SU-DHL-6 (cell line): Measurements from ENCODE around the gene ABCA12.

Experiments used
- H2AFZ ChIP-seq: fragments of 200-600 bp; sonication (generic); 2 replicates; pipeline ENCODE4 v1.6.1; 2014; ENCODE audit warnings: low read depth, mild to moderate bottlenecking, moderate library complexity, mixed read lengths, antibody characterized with exemption, low read length; ENCODE audit not compliant: severe bottlenecking
- H3F3A ChIP-seq: fragments of 200-600 bp; shearing (Covaris generic); 2 replicates; pipeline ENCODE4 v1.6.0; 2016; ENCODE audit warnings: antibody characterized with exemption, mild to moderate bottlenecking; ENCODE audit not compliant: insufficient read depth
- H3K27ac ChIP-seq: fragments of 200-600 bp; sonication (generic); 2 replicates; pipeline ENCODE4 v1.5.1; 2016; ENCODE audit warnings: low read depth, mild to moderate bottlenecking, low read length, moderate library complexity, mixed read lengths
- H3K27me3 ChIP-seq: fragments of 200-600 bp; sonication (generic), shearing (Covaris generic); 2 replicates; pipeline ENCODE4 v1.6.0; 2014; ENCODE audit warnings: mild to moderate bottlenecking, low read length
- H3K36me3 ChIP-seq: fragments of 200-600 bp; sonication (generic); 2 replicates; pipeline ENCODE4 v1.6.1; 2014; ENCODE audit warnings: mild to moderate bottlenecking, low read length, mixed read lengths
- H3K4me2 ChIP-seq: fragments of 300-600, 200-600 bp; shearing (Covaris generic), sonication (generic); 2 replicates; pipeline ENCODE4 v1.6.0; 2014; ENCODE audit warnings: low read length, low read depth, mild to moderate bottlenecking; ENCODE audit not compliant: poor library complexity, severe bottlenecking
- H3K4me3 ChIP-seq: fragments of 200-600 bp; sonication (generic); 2 replicates; pipeline ENCODE4 v1.5.1; 2014; ENCODE audit warnings: antibody characterized with exemption, low read length, mild to moderate bottlenecking, mixed read lengths; ENCODE audit not compliant: insufficient read depth, poor library complexity, severe bottlenecking
- H3K79me2 ChIP-seq: fragments of 200-600 bp; sonication (generic); 2 replicates; pipeline ENCODE4 v1.6.1; 2014; ENCODE audit warnings: mild to moderate bottlenecking, low read length, moderate library complexity; ENCODE audit not compliant: insufficient read depth
- H3K9ac ChIP-seq: fragments of 200-600 bp; sonication (generic); 2 replicates; pipeline ENCODE4 v1.7.0; 2014; ENCODE audit warnings: mild to moderate bottlenecking, low read length
- H3K9me2 ChIP-seq: fragments of 200-600 bp; sonication (generic); replicated peaks from 2 replicates; pipeline ENCODE4 v1.6.1; 2014; ENCODE audit warnings: low read length; ENCODE audit not compliant: insufficient read depth
- H3K9me3 ChIP-seq: fragments of 200-600 bp; sonication (generic); 2 replicates; pipeline ENCODE4 v1.6.1; 2014; ENCODE audit warnings: low read length, mixed read lengths; ENCODE audit not compliant: insufficient read depth
- H4K20me1 ChIP-seq: fragments of 200-600 bp; sonication (generic); 2 replicates; pipeline ENCODE4 v1.6.1; 2014; ENCODE audit warnings: low read depth, mild to moderate bottlenecking, antibody characterized with exemption, low read length, moderate library complexity, mixed read lengths
- EZH2phosphoT487 ChIP-seq: fragments of 200-600 bp; sonication (generic), shearing (Covaris generic); conservative IDR thresholded peaks from 2 replicates; pipeline ENCODE4 v1.6.1; 2018; ENCODE audit warnings: mild to moderate bottlenecking, antibody characterized with exemption, low read length, moderate library complexity, mixed read lengths
- TF ChIP-seq, protein P1 (sequence below): fragments of 200-600 bp; sonication (generic); IDR thresholded peaks from one replicate; pipeline ENCODE4 v1.5.1; 2017; ENCODE audit warnings: antibody characterized with exemption, mild to moderate bottlenecking, low read length, moderate library complexity; ENCODE audit not compliant: insufficient read depth, poor library complexity, severe bottlenecking

Gene ABCA12

DNA sequence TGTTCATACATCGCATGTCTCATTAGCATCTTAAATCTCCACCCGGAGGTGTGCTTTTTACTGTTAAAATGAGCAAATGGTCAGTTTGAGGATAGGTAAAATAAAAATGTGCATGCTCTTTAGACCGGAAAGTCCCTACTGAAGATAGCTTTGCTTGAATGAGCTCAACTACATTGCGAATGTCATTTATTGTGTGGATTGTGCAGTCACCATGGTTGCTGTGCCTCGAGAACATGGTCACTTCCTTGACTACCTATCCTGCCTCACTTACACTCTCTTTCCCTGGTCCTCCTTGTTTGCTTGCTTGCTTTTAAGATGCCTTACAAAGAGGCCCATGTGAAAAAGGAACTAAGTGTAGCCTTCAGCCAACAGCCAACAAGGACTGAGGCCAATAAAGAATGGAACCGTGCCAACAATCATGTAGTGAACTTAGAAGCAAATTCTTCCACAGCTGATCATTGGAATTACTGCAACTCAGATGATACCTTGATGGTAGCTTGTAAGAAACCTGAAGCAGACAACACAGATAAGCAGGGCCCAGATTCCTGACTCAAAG, 256.7 kb downstream of the ABCA12 start:
- Histone ChIP-seq H3K79me2 (no peaks in the 10 kb centered on the region), H3F3A (no peaks in the 10 kb centered on the region), H4K20me1 (no peaks in the 10 kb centered on the region), H2AFZ (no peak overlapping the region), H3K36me3 (no peaks in the 10 kb centered on the region), H3K4me3 (no peak overlapping the region), H3K9ac (no peak overlapping the region), H3K27me3 (no peaks in the 10 kb centered on the region), H3K9me2 (no peaks in the 10 kb centered on the region), H3K4me2 (no peak overlapping the region), H3K9me3 (no peaks in the 10 kb centered on the region), H3K27ac (no peak overlapping the region)
- TF ChIP-seq, protein P1, sequence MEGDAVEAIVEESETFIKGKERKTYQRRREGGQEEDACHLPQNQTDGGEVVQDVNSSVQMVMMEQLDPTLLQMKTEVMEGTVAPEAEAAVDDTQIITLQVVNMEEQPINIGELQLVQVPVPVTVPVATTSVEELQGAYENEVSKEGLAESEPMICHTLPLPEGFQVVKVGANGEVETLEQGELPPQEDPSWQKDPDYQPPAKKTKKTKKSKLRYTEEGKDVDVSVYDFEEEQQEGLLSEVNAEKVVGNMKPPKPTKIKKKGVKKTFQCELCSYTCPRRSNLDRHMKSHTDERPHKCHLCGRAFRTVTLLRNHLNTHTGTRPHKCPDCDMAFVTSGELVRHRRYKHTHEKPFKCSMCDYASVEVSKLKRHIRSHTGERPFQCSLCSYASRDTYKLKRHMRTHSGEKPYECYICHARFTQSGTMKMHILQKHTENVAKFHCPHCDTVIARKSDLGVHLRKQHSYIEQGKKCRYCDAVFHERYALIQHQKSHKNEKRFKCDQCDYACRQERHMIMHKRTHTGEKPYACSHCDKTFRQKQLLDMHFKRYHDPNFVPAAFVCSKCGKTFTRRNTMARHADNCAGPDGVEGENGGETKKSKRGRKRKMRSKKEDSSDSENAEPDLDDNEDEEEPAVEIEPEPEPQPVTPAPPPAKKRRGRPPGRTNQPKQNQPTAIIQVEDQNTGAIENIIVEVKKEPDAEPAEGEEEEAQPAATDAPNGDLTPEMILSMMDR = no peak
- no peak for TF ChIP-seq EZH2phosphoT487
